ENCODE data around the gene TUT7. TPM values are rescaled to one million over a fixed set of nuclear protein-coding genes. Genes with fewer than 3 reads are reported as not detected.

Gene TUT7
- total RNA-seq, 1 experiment from 2014 or later: 24.5 TPM

- TF ChIP-seq ARID4B (CRISPR knock-in tag; IDR thresholded peaks at IDR 0.05; ENCODE audit: borderline replicate concordance): no peak
- TF ChIP-seq AR (CRISPR knock-in tag; IDR thresholded peaks at IDR 0.05): no peak
- no peak for TF ChIP-seq ZBTB43 (CRISPR knock-in tag; IDR thresholded peaks at IDR 0.05)
- no peak for TF ChIP-seq FOXP4 (CRISPR knock-in tag; IDR thresholded peaks at IDR 0.05)
- TF ChIP-seq ATF3 (CRISPR knock-in tag; conservative IDR thresholded peaks at IDR 0.05): no peak
- no peak for TF ChIP-seq ERG (CRISPR knock-in tag; IDR thresholded peaks at IDR 0.05)
- no peak for TF ChIP-seq ETV6 (CRISPR knock-in tag; IDR thresholded peaks at IDR 0.05)
- TF ChIP-seq ZNF532 (CRISPR knock-in tag; IDR thresholded peaks at IDR 0.05; ENCODE audit: borderline replicate concordance): no peak
- no peak for TF ChIP-seq ATF6 (CRISPR knock-in tag; IDR thresholded peaks at IDR 0.05)
- TF ChIP-seq ELF4 (CRISPR knock-in tag; IDR thresholded peaks at IDR 0.05; ENCODE audit: low read depth): no peak
- no peak for TF ChIP-seq ZMAT4 (CRISPR knock-in tag; IDR thresholded peaks at IDR 0.05)
- no peak for TF ChIP-seq CBFB (CRISPR knock-in tag; IDR thresholded peaks at IDR 0.05; ENCODE audit: low read depth)
- TF ChIP-seq RORB (CRISPR knock-in tag; IDR thresholded peaks at IDR 0.05): no peak
- TF ChIP-seq ZNF138 (CRISPR knock-in tag; conservative IDR thresholded peaks at IDR 0.05): no peak
Observed at GRCh38 chr9:86369810-86370209, 15.6 kb upstream of the TUT7 start (continued).
